GM21717 (cell line): Measurements from ENCODE around the gene SNTG2.
"Not testable (repeated sequence)": the region's sequence is repeated elsewhere in the genome, so short reads cannot be mapped to it uniquely, and the experiment has no call there.

Experiments
- ATAC-seq: cut with Tn5 transposase; IDR thresholded peaks from one replicate; pipeline ENCODE4 v1.9.1; 2021; ENCODE audit warnings: mild to moderate bottlenecking, moderate library complexity; ENCODE audit not compliant: unreplicated experiment

SNTG2 gene

DNA sequence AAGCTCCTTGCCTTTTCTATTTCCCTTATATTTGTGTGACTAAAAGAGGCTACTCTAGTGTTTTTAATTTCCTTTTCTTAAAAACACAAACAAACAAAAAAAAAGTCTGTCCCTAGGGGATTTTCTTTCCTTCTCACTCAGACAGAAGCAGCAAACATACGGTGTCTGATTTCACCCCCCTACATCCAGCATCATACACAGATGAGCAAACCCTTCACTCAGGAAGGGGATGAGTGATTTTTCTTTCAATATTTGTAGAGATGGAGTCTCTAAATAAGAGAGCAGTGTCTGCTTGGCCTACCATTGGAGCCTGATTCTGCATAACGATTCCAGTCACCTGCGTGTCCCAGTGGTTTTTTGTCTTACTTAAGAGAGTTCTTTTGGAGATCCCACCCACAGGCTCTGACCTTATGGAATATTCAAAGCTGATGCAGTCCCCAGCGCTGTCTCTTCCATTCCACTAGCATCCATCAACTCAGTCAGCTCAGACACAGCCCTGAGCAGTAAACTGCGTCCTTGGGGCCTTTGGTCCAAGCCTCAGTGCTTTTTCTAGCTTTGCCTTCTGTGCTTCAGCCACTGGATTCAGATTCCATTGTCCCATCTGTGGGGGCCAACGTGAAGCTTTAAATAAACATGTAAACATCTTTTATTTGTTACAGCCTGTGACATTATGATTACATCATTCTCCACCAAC is 410.1 kb downstream of the SNTG2 start:
- ATAC-seq, result no peak

DNA sequence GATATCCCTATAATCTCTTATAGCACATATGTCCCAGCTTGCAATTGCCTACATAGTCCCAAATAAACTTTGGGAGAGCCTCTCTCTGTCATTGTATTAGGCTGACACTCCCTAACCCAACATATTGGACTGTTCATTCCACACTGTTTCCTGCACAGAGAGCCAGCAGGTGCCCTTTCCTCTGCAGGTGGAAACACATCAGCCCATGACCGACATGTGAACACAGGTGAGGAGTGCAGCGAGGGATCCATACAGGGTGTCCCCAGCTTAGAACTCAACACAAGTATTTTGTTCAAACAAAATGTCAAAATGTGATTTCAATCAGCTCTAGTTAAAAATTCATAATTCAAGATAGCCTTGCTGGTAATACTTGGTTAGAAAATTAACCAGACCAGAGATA is 412.7 kb downstream of the SNTG2 start:
- no peak for ATAC-seq

DNA sequence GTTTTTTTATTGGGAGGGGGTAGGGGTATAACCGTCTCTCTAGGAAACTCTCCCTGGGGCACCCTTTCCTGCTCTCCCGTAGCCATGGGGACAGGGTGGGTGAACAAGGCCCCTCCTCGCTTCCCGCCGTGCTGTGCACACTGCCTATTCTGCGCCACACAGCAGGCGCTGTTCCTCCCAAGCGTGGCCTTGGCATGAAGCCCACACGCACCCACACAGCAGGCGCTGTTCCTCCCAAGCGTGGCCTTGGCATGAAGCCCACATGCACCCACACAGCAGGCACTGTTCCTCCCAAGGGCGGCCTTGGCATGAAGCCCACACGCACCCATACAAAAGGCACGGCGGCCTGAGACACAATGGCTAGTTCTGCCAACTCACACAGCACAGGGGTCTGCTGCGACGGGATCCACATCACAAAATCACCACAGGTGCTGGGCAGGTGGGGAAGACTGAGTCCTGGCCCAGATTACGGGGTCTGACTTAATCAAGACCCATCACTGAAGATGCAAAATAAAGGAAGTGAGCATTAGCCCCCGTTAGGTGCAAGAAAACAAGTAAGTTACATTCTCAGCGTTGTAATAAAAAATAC is 416.0 kb downstream of the SNTG2 start:
- ATAC-seq, result no peak

DNA sequence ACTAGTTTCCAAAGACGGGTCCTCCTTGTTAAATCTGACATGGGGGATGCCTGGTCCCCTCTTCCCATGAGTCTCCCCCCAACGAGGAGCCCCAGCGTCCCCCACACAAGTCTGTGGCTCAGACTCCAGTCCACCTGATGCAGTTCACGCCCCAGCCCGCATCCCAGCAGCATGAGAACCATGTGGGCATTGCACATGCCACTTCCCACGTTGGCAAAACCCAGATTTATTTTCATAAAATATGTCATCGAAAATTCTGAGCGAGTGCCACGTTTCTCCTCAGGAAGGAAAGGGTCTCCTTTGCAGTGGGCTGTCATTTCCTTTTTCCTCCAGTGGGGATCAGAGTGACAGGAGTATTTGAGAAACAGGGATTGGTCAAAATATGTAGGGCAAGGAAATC is 417.0 kb downstream of the SNTG2 start:
- no peak for ATAC-seq

DNA sequence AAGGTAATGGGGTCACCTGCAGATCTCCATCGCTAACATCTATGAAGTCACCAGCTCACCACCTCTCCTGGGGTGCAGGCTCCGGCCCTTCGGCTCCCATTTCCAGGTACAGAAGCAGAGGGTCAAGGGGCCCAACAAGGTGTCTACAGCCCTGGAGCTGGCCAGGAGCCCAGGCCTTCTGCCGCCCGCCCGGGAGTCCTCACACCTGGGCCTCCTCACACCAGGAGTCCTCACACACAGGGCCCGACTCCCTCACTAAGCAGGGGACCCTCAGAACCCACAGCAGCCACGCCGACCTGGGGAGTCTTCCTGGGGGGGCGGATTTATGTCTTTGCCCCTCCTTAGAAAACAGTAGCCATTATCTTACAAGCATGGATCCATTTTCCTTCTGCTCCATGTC is 419.3 kb downstream of the SNTG2 start:
- no peak for ATAC-seq

DNA sequence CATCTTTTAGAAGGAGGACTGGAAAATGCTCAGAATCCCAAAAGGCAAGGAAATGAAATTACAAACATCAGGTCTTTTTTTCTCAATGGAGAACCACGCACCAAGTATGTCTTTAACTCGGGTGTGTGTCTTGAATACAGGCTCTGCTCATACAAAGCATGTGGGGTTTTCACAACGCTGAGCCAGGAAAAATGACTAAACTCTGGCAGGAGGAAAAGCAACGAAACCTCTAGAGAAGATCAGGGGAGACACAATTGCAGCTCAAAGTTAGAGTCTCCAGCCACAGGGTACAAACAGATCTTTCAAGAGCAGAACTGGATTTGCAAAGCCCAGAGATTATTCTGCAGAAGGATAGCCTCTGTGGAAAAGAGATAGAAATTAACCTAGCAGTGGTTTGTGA is 419.8 kb downstream of the SNTG2 start:
- no peak for ATAC-seq

DNA sequence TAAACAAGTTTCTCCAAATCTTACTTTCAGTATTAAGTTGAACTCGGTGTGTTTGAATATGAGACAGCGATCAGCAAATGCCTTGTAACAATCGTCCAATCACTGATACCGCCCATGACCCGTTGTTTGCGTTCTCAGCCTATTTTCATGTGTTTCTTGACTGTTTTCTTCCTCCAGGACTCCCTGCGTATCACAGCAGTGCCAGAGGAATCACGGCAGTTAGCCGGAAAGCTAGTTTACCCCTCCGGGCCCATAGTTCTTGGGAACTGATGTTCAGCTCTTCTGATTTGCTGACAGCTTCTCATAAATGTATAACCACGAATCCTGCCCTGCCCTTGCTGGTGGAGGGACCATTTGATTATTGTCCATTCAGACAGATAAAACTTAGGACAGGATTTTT is 420.4 kb downstream of the SNTG2 start:
- ATAC-seq, result no peak

DNA sequence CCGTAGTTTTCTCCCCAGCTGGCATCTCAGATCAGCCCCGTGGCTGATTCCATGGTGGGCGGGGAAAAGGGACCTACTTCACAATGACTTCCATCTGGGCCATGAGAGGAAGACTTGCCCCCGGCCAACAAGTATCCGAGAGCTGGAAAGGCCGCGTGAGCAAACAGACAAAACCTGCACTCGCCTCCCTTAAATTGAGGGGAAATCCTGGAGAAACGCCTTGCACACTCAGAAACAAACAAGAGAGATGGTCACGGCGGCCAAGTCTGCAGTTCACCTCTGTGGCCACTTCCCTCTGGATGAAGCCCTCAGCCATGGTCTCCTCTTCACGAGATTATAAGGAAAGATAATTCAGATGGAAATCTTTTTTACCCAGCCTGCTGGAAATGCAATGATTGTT is 423.2 kb downstream of the SNTG2 start:
- no peak for ATAC-seq

DNA sequence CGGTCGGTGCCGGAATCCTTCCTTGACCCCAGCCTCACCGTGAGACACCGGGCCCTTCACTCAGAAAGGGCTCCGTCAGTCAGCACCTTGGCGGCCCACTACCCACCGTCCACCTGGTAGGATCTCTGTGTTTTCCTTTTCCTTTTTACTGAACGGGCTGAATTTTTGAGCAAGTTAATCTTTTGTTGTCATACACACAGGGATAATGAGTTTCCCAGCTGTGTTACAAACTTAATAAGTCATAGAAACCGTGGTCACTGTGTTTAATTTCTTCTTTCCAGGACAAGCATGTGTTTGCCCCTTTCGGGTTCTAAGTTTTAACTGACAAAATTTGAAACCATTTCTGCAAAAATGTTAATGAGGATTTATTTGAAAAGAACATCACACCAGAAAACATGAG is 423.6 kb downstream of the SNTG2 start:
- ATAC-seq, result no peak

DNA sequence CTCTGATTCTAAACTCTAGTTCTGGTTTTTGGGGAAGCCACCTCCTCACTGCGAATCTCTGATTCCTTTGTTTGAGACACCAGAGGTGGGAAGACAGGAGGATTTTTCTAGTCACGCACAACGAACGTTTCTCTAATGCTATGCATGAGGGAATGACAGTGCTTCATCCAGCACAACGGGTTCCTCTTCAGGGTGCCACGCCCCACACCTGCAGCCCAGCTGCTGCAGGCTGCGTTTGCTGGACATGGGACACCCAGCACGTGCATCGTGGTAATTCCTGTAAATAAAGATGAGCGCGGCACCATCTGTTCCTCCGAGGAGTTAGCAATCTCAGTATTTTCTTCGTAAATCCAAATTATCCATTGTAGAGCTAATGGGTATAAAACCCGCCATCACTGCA is 425.1 kb downstream of the SNTG2 start:
- ATAC-seq, result no peak

DNA sequence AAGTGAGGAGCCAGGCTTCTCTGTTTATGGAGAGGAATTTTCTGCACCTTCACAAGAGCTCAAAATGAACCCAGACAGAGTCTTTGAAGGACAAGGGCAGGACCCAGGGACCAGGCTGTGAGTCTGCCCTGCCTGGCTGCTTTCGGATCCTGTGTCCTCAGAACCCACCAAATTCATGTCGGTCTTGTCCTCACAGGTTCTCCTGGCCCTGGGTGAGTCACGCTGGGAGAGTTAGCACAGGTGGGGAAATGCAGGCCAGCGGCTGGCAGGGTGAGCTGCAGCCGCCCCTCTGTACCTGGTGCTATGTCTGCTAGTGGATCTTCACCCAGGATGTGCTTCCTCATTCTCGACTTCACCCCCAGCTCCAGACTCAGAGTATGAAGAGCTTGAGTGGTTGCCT is 426.8 kb downstream of the SNTG2 start:
- ATAC-seq, result no peak

DNA sequence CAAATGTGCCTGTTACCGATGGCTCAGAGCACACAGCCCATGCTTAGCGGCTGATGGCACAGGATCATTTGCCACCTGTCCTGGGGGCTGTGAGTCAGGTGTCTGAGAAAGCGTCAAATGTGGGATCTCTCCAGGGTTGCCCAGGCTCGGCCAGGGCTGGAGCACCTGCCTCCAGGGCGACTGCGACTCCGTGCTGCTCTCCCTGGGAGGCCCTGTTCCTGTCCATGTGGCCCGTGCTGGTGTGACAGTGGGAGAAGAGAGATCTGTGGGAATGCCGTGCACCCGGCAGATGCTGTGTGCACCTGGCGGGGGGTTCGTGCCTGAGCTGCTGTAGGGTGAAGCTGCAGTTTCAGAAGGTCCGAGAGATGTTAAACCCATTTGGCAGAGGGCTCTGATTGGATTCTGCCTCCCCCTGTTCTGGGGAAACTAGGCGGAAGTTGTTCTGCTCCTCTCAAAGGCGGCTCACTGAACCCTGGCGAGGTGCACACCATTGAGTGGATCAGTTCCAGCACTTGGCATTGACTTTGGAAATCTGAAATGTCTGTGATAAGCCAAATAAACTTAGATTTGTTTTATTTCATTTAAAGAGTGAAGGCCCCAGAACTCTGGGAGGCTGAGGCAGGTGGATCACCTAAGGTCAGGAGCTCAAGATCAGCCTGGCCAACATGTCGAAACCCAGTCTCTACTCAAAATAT is 428.0 kb downstream of the SNTG2 start:
- no peak for ATAC-seq

DNA sequence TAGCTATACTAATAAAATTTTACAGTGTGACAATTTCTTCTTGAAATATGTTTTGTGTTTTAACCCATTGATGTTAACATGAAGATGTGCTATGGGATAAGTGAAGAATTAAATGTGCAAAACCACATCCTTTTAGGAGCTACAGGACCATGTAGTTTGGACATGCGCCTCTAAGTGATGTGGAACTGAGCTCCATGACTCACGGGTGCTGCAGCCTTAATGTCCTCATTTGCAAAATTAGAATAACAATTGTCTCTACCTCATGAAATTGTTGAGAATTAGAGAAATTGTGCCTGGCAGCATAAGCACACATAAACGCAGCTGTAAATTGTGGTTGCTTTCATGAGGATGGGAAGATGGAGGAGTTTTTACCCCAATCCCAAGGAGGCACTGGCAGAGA is 431.0 kb downstream of the SNTG2 start:
- no peak for ATAC-seq

DNA sequence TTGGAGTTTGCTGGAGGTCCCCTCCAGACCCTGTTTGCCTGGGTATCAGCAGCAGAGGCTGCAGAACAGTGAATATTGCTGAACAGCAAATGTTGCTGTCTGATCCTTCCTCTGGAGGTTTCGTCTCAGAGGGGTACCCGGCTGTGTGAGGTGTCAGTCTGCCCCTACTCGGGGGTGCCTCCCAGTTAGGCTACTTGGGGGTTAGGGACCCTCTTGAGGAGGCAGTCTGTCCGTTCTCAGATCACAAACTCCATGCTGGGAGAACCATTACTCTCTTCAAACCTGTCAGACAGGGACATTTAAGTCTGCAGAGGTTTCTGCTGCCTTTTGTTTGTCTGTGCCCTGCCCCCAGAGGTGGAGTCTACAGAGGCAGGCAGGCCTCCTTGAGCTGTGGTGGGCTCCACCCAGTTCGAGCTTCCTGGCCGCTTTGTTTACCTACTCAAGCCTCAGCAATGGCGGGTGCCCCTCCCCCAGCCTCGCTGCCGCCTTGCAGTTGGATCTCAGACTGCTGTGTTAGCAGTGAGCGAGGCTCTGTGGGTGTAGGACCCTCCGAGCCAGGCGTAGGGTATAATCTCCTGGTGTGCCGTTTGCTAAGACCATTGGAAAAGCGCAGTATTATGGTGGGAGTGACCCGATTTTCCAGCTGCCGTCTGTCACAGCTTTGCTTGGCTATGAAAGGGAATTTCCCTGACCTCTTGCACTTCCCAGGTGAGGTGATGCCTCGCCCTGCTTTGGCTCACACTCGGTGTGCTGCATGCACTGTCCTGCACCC is 437.5 kb downstream of the SNTG2 start:
- not testable (repeated sequence) for ATAC-seq

DNA sequence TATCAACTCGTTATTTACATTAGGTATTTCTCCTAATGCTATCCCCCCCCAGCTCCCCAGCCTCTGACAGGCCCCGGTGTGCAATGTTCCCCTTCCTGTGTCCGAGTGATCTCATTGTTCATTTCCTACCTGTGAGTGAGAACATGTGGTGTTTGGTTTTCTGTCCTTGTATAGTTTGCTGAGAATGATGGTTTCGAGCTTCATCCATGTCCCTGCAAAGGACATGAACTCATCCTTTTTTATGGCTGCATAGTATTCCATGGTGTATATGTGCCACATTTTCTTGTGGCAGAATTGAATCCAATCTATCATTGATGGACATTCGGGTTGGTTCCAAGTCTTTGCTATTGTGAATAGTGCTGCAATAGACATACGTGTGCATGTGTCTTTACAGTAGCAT is 439.5 kb downstream of the SNTG2 start:
- ATAC-seq, result not testable (repeated sequence)

DNA sequence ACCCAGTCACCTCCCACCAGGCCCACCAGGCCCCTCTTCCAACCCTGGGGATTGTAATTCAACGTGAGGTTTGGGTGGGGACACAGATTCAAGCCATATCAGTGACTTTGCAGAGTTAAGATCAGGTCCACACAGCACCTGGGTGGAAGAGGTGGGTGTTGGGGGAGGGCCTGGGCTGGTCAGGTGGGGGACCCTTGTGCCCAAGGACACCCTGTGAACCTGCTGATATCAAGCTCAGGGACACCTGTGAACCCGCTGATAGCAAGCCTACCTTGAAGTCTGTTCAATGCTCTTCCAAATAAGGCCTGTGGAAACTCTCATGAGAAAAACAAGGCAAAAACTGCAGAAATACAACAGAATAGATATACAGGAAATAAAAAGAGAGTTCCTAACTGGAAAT is 442.7 kb downstream of the SNTG2 start:
- no peak for ATAC-seq

DNA sequence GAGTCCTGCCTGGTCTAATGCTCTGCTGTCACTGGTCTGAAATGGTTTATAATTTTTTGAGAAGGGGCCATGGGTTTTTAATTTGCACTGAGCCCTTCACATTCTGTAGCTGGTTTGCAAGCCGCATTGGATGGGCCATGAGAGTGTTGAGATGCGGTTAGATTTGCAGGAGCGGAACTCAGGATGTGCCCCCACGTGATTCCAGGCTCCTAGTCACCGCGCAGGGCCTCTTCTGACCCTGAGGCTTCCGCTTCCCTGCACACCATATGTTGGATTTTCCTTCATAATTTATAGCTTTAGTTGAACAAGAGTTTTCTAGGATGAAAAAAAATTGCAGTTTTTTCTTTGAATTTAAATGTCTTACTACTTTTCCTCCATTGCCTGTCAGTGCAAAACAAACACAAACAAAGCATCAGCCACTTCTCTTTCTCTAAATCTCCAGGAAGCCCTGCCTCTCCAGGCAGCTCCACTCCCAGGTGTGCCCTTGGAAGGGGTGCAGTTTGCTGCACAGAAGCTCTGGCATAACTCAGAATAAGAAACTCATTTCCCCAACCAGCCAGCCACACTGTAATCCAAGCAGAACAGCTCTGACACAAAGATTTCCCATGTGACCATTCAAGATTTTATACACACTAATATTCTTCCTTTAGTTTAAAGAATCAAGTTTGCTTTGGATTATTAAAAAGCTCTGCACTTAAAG is 444.2 kb downstream of the SNTG2 start:
- no peak for ATAC-seq

DNA sequence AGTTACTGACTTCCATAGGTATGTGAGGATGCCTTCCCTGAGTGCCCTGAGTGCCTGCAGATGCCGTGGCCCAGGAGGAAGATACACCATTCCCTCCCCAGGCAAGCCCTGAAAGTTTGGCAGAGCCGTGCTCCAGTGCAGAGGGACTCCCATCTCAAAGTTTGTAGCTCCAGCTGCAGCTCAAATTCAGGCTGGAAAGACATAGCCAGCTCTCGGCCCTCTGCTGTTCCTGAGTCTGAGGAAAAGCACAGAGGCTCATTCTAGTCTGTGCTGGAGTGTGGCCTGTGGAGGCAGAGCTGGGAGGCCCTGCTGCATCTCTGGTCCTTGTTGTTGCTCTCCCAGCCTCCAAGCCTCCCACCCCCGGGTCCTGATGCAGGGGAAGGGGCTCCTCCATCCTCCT is 446.7 kb downstream of the SNTG2 start:
- no peak for ATAC-seq

DNA sequence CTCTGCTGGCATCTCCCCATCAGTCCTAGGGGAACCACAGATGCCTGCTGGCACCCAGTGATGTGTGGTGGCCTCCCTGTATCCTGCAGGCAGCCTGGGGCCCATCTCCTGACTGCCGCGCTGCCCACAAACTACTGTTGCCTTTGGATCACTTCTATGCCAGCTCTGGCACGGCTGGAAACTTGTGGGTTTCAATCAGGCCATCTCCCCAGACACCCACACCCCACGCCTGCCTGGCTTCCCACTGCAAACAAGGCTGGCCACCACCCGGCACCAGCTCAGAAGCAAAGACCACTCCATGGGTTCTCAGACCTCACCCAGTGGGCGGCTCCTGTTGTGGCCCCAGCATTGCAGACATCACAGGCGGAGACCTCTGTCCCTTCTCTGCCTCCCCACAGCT is 447.5 kb downstream of the SNTG2 start:
- no peak for ATAC-seq

DNA sequence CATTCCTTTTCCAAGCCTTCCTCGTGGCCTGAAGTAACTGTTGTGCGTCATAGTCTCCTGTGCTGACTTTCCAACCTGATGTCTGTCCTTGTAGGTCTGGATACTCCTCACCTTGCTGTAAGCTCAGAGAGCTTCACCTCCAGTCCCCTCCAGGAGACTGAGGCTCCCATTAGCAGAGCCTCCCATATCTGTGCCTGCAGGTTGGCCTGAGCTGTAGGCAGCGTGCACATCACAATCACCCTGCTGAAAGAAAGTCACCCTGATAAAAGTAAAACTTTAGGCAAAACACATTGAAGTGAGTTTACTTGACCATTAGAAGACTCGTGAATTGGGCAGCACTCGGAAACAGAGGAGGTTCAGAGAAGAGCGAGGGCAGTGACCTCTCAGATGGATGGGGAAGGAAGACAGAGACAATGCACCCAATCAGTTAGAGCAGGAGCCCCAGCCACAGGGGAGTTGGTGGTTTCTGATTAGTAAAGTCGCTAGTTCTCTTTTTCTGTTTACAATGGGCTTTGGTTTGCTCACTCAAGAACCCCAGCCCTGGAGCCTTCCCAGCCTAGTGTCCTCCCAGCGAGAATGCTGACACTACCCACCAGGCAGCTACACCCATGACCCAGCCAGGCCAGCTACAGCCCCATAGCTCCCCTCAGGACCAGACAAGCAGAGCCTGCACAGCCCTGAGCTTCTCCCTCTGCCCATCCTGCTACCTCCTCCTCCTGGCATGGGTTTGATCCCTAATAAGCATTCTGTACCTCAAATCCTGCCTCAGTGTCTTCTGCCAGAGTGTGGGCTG is 450.5 kb downstream of the SNTG2 start:
- ATAC-seq, result no peak
